ENCODE results near the gene PARP6.

PARP6 gene

GRCh38 chr15:72238586-72238985, 33.8 kb downstream of the PARP6 start:
- TF ChIP-seq POLR2AphosphoS5 (IDR thresholded peaks at IDR 0.05; ENCODE audit: low read depth, low read length): no peak
- no peak for TF ChIP-seq POLR2A (IDR thresholded peaks at IDR 0.05; ENCODE audit: low read depth, low read length)
- TF ChIP-seq TAF1 (IDR thresholded peaks at IDR 0.05; ENCODE audit: borderline replicate concordance, low read depth, low read length): no peak
- no peak for FAIRE-seq
- DNase-seq (ENCODE audit: insufficient read length): no peak

GRCh38 chr15:72237853-72238224, 34.5 kb downstream of the PARP6 start:
- no peak for TF ChIP-seq POLR2AphosphoS5 (IDR thresholded peaks at IDR 0.05; ENCODE audit: low read depth, low read length)
- no peak for TF ChIP-seq TAF1 (IDR thresholded peaks at IDR 0.05; ENCODE audit: borderline replicate concordance, low read depth, low read length)
- TF ChIP-seq POLR2A (IDR thresholded peaks at IDR 0.05; ENCODE audit: low read depth, low read length): no peak
- no peak for FAIRE-seq
- DNase-seq (ENCODE audit: insufficient read length): no peak

GRCh38 chr15:72237029-72237852, 35.1 kb downstream of the PARP6 start:
- TF ChIP-seq TAF1 (IDR thresholded peaks at IDR 0.05; ENCODE audit: borderline replicate concordance, low read depth, low read length) (0 out of 2 replicates have a peak, but pooled peaks have one; percentile 24), POLR2AphosphoS5 (IDR thresholded peaks at IDR 0.05; ENCODE audit: low read depth, low read length) (no peak), POLR2A (IDR thresholded peaks at IDR 0.05; ENCODE audit: low read depth, low read length) (no peak)
- DNase-seq (ENCODE audit: insufficient read length): no peak
- FAIRE-seq: peak; percentile 72

- FAIRE-seq (no peak), DNase-seq (ENCODE audit: insufficient read length) (no peak)
- TF ChIP-seq POLR2AphosphoS5 (IDR thresholded peaks at IDR 0.05; ENCODE audit: low read depth, low read length) (no peak), TAF1 (IDR thresholded peaks at IDR 0.05; ENCODE audit: borderline replicate concordance, low read depth, low read length) (no peak), POLR2A (IDR thresholded peaks at IDR 0.05; ENCODE audit: low read depth, low read length) (no peak)
Observed at GRCh38 chr15:72236381-72237003, 35.9 kb downstream of the PARP6 start.

GRCh38 chr15:72235298-72235697, 37.1 kb downstream of the PARP6 start:
- TF ChIP-seq TAF1 (IDR thresholded peaks at IDR 0.05; ENCODE audit: borderline replicate concordance, low read depth, low read length) (no peak), POLR2A (IDR thresholded peaks at IDR 0.05; ENCODE audit: low read depth, low read length) (no peak), POLR2AphosphoS5 (IDR thresholded peaks at IDR 0.05; ENCODE audit: low read depth, low read length) (no peak)
- FAIRE-seq (no peak), DNase-seq (ENCODE audit: insufficient read length) (no peak)

GRCh38 chr15:72233769-72234168, 38.6 kb downstream of the PARP6 start:
- DNase-seq (ENCODE audit: insufficient read length) (no peak), FAIRE-seq (no peak)
- TF ChIP-seq POLR2A (IDR thresholded peaks at IDR 0.05; ENCODE audit: low read depth, low read length): no peak
- no peak for TF ChIP-seq TAF1 (IDR thresholded peaks at IDR 0.05; ENCODE audit: borderline replicate concordance, low read depth, low read length)
- no peak for TF ChIP-seq POLR2AphosphoS5 (IDR thresholded peaks at IDR 0.05; ENCODE audit: low read depth, low read length)

- TF ChIP-seq TAF1 (IDR thresholded peaks at IDR 0.05; ENCODE audit: borderline replicate concordance, low read depth, low read length) (no peak), POLR2A (IDR thresholded peaks at IDR 0.05; ENCODE audit: low read depth, low read length) (no peak), POLR2AphosphoS5 (IDR thresholded peaks at IDR 0.05; ENCODE audit: low read depth, low read length) (no peak)
- no peak for DNase-seq (ENCODE audit: insufficient read length)
- no peak for FAIRE-seq
Observed at GRCh38 chr15:72231833-72232478, 40.4 kb downstream of the PARP6 start.

GRCh38 chr15:72231066-72231832, 41.1 kb downstream of the PARP6 start, which contains the start of gene PKM:
TSS of gene PKM (minus strand) at chr15:72231190. CDS start at chr15:72219097, 12,093 bp downstream.
- DNase-seq (ENCODE audit: insufficient read length): peak; percentile 86
- peak; percentile 90 for FAIRE-seq
- TF ChIP-seq POLR2A (IDR thresholded peaks at IDR 0.05; ENCODE audit: low read depth, low read length) (peak; percentile 99), TAF1 (IDR thresholded peaks at IDR 0.05; ENCODE audit: borderline replicate concordance, low read depth, low read length) (peak; percentile 99), POLR2AphosphoS5 (IDR thresholded peaks at IDR 0.05; ENCODE audit: low read depth, low read length) (peak; percentile 99)

GRCh38 chr15:72230197-72231065, 41.9 kb downstream of the PARP6 start:
- no peak for TF ChIP-seq POLR2A (IDR thresholded peaks at IDR 0.05; ENCODE audit: low read depth, low read length)
- 0 out of 2 replicates have a peak, but pooled peaks have one; percentile 41 for TF ChIP-seq TAF1 (IDR thresholded peaks at IDR 0.05; ENCODE audit: borderline replicate concordance, low read depth, low read length)
- TF ChIP-seq POLR2AphosphoS5 (IDR thresholded peaks at IDR 0.05; ENCODE audit: low read depth, low read length): no peak; the same call in 1 of the 2 replicates
- DNase-seq (ENCODE audit: insufficient read length) (peak; percentile 52), FAIRE-seq (peak; percentile 46)

GRCh38 chr15:72229947-72230196, 42.5 kb downstream of the PARP6 start:
- no peak for DNase-seq (ENCODE audit: insufficient read length)

More at GRCh38 chr15:72229947-72230196, 42.5 kb downstream of the PARP6 start:
- FAIRE-seq: no peak
- TF ChIP-seq POLR2A (IDR thresholded peaks at IDR 0.05; ENCODE audit: low read depth, low read length) (no peak), POLR2AphosphoS5 (IDR thresholded peaks at IDR 0.05; ENCODE audit: low read depth, low read length) (no peak), TAF1 (IDR thresholded peaks at IDR 0.05; ENCODE audit: borderline replicate concordance, low read depth, low read length) (no peak)

Measured in GM12892 (cell line).